Measurements from ENCODE around the gene ANO7. TPM values are rescaled to one million over a fixed set of nuclear protein-coding genes. Genes with fewer than 3 reads are reported as not detected.

Gene ANO7
- total RNA-seq, 1 donor from 2014 or later, result 3.3 TPM

- no peak overlapping the region for H3K4me3 Mint-ChIP-seq
- H3K4me1 Mint-ChIP-seq (ENCODE audit: unreplicated experiment), result peaks cover 19% of the 10 kb centered on the region
- H3K27ac Mint-ChIP-seq, result no peak overlapping the region
- no peak for DNase-seq (ENCODE audit: extremely low spot score, unreplicated experiment)
- H3K9me3 Mint-ChIP-seq, result no peaks in the 10 kb centered on the region
- no peak for TF ChIP-seq CTCF (conservative IDR thresholded peaks at IDR 0.05)
- H3K27me3 Mint-ChIP-seq, result no peaks in the 10 kb centered on the region
- H3K36me3 Mint-ChIP-seq, result no peaks in the 10 kb centered on the region
Measured at GRCh38 chr2:241154915-241155314, 33.6 kb upstream of the ANO7 start.

GRCh38 chr2:241155936-241156335, 32.5 kb upstream of the ANO7 start:
- no peak overlapping the region for H3K4me3 Mint-ChIP-seq

GRCh38 chr2:241156971-241157441, 31.5 kb upstream of the ANO7 start:
- Mint-ChIP-seq H3K27ac (no peak overlapping the region), H3K4me3 (no peak overlapping the region), H3K36me3 (no peaks in the 10 kb centered on the region), H3K27me3 (no peaks in the 10 kb centered on the region), H3K9me3 (no peaks in the 10 kb centered on the region), H3K4me1 (ENCODE audit: unreplicated experiment) (peaks cover 4% of the 10 kb centered on the region)
- DNase-seq (ENCODE audit: extremely low spot score, unreplicated experiment), result no peak
- no peak for TF ChIP-seq CTCF (conservative IDR thresholded peaks at IDR 0.05)

More at GRCh38 chr2:241155936-241156335, 32.5 kb upstream of the ANO7 start:
- H3K27ac Mint-ChIP-seq, result no peak overlapping the region
- no peaks in the 10 kb centered on the region for H3K9me3 Mint-ChIP-seq
- DNase-seq (ENCODE audit: extremely low spot score, unreplicated experiment), result no peak
- no peaks in the 10 kb centered on the region for H3K36me3 Mint-ChIP-seq
- peaks cover 15% of the 10 kb centered on the region for H3K4me1 Mint-ChIP-seq (ENCODE audit: unreplicated experiment)
- no peak for TF ChIP-seq CTCF (conservative IDR thresholded peaks at IDR 0.05)
- no peaks in the 10 kb centered on the region for H3K27me3 Mint-ChIP-seq

DNA sequence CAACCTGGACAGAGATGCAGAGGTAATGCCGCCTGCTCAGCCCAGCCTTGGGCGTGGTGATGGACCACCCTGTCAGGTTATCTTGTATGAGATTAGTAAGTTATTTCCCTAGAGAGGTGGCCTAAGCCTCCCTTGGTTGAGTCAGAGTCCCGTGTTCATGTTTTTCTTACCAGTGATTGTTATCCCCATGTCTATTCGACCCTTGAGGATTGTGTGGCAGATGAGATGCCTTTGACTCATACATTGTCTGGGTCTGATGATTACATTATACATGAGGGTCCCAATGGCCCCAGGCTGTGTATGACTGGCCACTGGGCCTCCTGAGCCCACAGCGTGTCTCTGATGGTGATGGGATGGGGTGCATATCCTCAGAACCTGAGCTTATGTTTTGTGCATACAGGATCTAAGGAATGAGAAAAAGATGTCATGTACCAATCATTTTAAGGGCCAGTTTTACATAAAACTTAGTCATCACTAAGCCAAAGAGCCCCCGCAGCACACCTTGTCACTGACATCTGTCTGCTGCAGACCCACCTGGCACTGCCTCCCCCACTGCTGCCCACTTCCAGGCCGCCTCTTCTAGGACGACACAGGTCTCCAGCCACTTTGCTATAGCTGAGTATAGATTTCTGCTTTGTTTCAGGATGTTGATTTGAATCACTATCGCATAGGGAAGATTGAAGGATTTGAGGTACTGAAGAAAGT, 30.5 kb upstream of the ANO7 start:
- H3K27me3 Mint-ChIP-seq, result no peaks in the 10 kb centered on the region
- H3K4me3 Mint-ChIP-seq, result no peak overlapping the region
- no peaks in the 10 kb centered on the region for H3K36me3 Mint-ChIP-seq
- DNase-seq (ENCODE audit: extremely low spot score, unreplicated experiment), result no peak
- no peak overlapping the region for H3K27ac Mint-ChIP-seq
- H3K9me3 Mint-ChIP-seq, result no peaks in the 10 kb centered on the region
- no peak for TF ChIP-seq CTCF (conservative IDR thresholded peaks at IDR 0.05)
- no peaks in the 10 kb centered on the region for H3K4me1 Mint-ChIP-seq (ENCODE audit: unreplicated experiment)

DNA sequence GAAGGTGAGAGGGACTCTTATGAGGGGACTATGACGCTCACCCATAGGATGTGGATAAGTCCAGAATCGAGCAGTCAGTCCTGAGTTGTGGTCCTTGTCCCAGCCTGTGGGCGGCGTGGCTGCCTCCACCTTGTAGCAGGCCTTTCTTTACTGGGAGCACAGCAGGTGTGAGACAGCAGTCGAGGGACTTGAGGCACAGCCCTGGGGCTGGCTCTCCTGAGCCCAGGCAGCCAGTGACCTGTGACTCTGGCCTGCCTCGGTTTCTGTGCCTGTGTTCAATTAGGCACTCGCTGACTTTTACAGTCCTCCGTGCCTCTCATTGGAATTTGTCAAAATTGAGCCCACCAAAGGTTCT, 30.0 kb upstream of the ANO7 start:
- Mint-ChIP-seq H3K9me3 (no peaks in the 10 kb centered on the region), H3K4me1 (ENCODE audit: unreplicated experiment) (no peaks in the 10 kb centered on the region), H3K36me3 (no peaks in the 10 kb centered on the region), H3K27me3 (no peaks in the 10 kb centered on the region), H3K27ac (no peak overlapping the region), H3K4me3 (no peak overlapping the region)
- no peak for TF ChIP-seq CTCF (conservative IDR thresholded peaks at IDR 0.05)
- DNase-seq (ENCODE audit: extremely low spot score, unreplicated experiment), result no peak

Measured in type B pancreatic cell (in vitro differentiated cells).